GM21717 (cell line): ENCODE measurements around the gene KRTAP7-1.

Experiments
- ATAC-seq: cut with Tn5 transposase; IDR thresholded peaks from one replicate; pipeline ENCODE4 v1.9.1; 2021; ENCODE audit warnings: mild to moderate bottlenecking, moderate library complexity; ENCODE audit not compliant: unreplicated experiment

Gene KRTAP7-1

GRCh38 chr21:30829659-30830058, at the start of gene KRTAP7-1:
Gene KRTAP7-1, minus strand, starts transcription at chr21:30829759. Its CDS starts 61 bp downstream, at chr21:30829698.
- no peak for ATAC-seq

GRCh38 chr21:30874526-30874925, 45.0 kb upstream of the KRTAP7-1 start:
- no peak for ATAC-seq

- no peak for ATAC-seq
Observed at GRCh38 chr21:30847627-30848500, 18.3 kb upstream of the KRTAP7-1 start.

- no peak for ATAC-seq
Observed at GRCh38 chr21:30842990-30843389, 13.4 kb upstream of the KRTAP7-1 start.

- ATAC-seq, result no peak
Observed at GRCh38 chr21:30839304-30839703, 9.7 kb upstream of the KRTAP7-1 start.

- no peak for ATAC-seq
Observed at GRCh38 chr21:30838536-30838935, 9.0 kb upstream of the KRTAP7-1 start.

GRCh38 chr21:30831194-30831765, 1.7 kb upstream of the KRTAP7-1 start:
- no peak for ATAC-seq

GRCh38 chr21:30818837-30819610, 10.5 kb downstream of the KRTAP7-1 start:
- ATAC-seq, result no peak

- no peak for ATAC-seq
Observed at GRCh38 chr21:30813174-30813573, 16.4 kb downstream of the KRTAP7-1 start, which contains the start of gene KRTAP8-1. Gene KRTAP8-1, minus strand, starts transcription at chr21:30813274. Its CDS starts 54 bp downstream, at chr21:30813220.

- no peak for ATAC-seq
Observed at GRCh38 chr21:30800605-30801004, 29.0 kb downstream of the KRTAP7-1 start.

- ATAC-seq, result no peak
Observed at GRCh38 chr21:30793581-30794314, 35.8 kb downstream of the KRTAP7-1 start.

GRCh38 chr21:30779249-30779648, 50.3 kb downstream of the KRTAP7-1 start:
- no peak for ATAC-seq
